Keratinocyte (primary cell): ENCODE data around the gene ANGPT4. TPM values are rescaled to one million over a fixed set of nuclear protein-coding genes. Genes with fewer than 3 reads are reported as not detected.

Source experiments
- DNase-seq: peaks from one replicate; pipeline ENCODE4 v3.0.0-alpha.2; 2011; ENCODE audit warnings: low read depth, missing footprints, low spot score
- FAIRE-seq: peaks from 2 replicates; lab custom pipeline; 2011; peaks lifted over from hg19 to GRCh38; lab: Jason Lieb, UNC
- H2AFZ ChIP-seq: 2 replicates; pipeline ENCODE4 v1.6.0; 2012; ENCODE audit warnings: low read length, control low read depth, inconsistent platforms; ENCODE audit not compliant: control insufficient read depth
- H3K27ac ChIP-seq: 2 replicates; pipeline ENCODE4 v1.5.1; 2011; ENCODE audit warnings: low read length; ENCODE audit not compliant: control insufficient read depth, insufficient read depth
- H3K27me3 ChIP-seq: 3 replicates; pipeline ENCODE4 v1.6.0; 2011; ENCODE audit warnings: low read length; ENCODE audit not compliant: control insufficient read depth, insufficient read depth; ENCODE audit errors: extremely low read depth
- H3K36me3 ChIP-seq, 2 experiments: 2 replicates in 1 of 2; 3 replicates in 1 of 2; pipeline ENCODE4 v1.5.1; 2011; ENCODE audit warnings: low read length in 2 of 2, mild to moderate bottlenecking in 1 of 2; ENCODE audit not compliant: control insufficient read depth in 2 of 2, insufficient read depth in 2 of 2; ENCODE audit errors: extremely low read depth in 1 of 2
- H3K4me1 ChIP-seq: 3 replicates; pipeline ENCODE4 v1.5.1; 2011; ENCODE audit warnings: low read length; ENCODE audit not compliant: control insufficient read depth, insufficient read depth; ENCODE audit errors: extremely low read depth
- H3K4me2 ChIP-seq: 3 replicates; pipeline ENCODE4 v1.6.0; 2011; ENCODE audit warnings: low read depth, low read length; ENCODE audit not compliant: control insufficient read depth, insufficient read depth; ENCODE audit errors: extremely low read depth
- H3K4me3 ChIP-seq, 3 experiments: fragments of 200-600 bp in 1 of 3; sonication (generic) in 1 of 3; 2 replicates in 2 of 3; 3 replicates in 1 of 3; pipeline ENCODE4 v1.5.1; 2011 to 2016; ENCODE audit warnings: low read length in 3 of 3, mild to moderate bottlenecking in 3 of 3, control low read depth in 2 of 3, inconsistent platforms in 1 of 3, low read depth in 1 of 3, mixed read lengths in 1 of 3, mixed run types in 1 of 3, moderate library complexity in 1 of 3; ENCODE audit not compliant: control insufficient read depth in 2 of 3, insufficient read depth in 2 of 3; ENCODE audit errors: extremely low read depth in 1 of 3
- H3K79me2 ChIP-seq: 2 replicates; pipeline ENCODE4 v1.6.0; 2012; ENCODE audit warnings: low read length; ENCODE audit not compliant: control insufficient read depth, insufficient read depth
- H3K9ac ChIP-seq: 3 replicates; pipeline ENCODE4 v1.6.0; 2011; ENCODE audit warnings: low read length; ENCODE audit not compliant: control insufficient read depth, insufficient read depth; ENCODE audit errors: extremely low read depth
- H3K9me1 ChIP-seq: 3 replicates; pipeline ENCODE4 v1.6.0; 2011; ENCODE audit warnings: low read length; ENCODE audit not compliant: control insufficient read depth, insufficient read depth; ENCODE audit errors: extremely low read depth
- H3K9me3 ChIP-seq: 2 replicates; pipeline ENCODE4 v1.5.1; 2012; ENCODE audit warnings: low read depth, low read length; ENCODE audit not compliant: control insufficient read depth
- H4K20me1 ChIP-seq: 3 replicates; pipeline ENCODE4 v1.6.0; 2011; ENCODE audit warnings: low read length; ENCODE audit not compliant: control insufficient read depth, insufficient read depth; ENCODE audit errors: extremely low read depth
- CTCF ChIP-seq, 3 experiments: IDR thresholded peaks in 1 of 3; conservative IDR thresholded peaks in 1 of 3; optimal IDR thresholded peaks in 1 of 3; 2 replicates in 2 of 3; 3 replicates in 1 of 3; pipeline versions ENCODE3 to v1.5.1; 2011; ENCODE audit warnings: low read length in 3 of 3, mild to moderate bottlenecking in 3 of 3, moderate library complexity in 2 of 3, control low read depth in 1 of 3, inconsistent platforms in 1 of 3; ENCODE audit not compliant: insufficient read depth in 2 of 3; ENCODE audit errors: extremely low read depth in 1 of 3
- EZH2 ChIP-seq: IDR thresholded peaks from one replicate; pipeline ENCODE4 v1.6.1; 2012; ENCODE audit warnings: inconsistent platforms, mild to moderate bottlenecking, low read length, moderate library complexity
- dilution Hi-C: fragments of 300-500 bp; cut with MboI; formaldehyde crosslinking; loops from one replicate; pipeline ENCODE4 v1.7.0; 2020; ENCODE audit warnings: low sequenced_read_pairs; ENCODE audit not compliant: extremely low pct_ligation_motif_present
- polyA plus RNA-seq, 5 experiments: library from polyadenylated mRNA; depleted of rRNA in 3 of 5; stranded (reverse) in 3 of 5; stranded (forward) in 1 of 5; unstranded in 1 of 5; fragments of >200 nt; gene quantifications; 1 replicate in 1 of 5; 2 replicates in 3 of 5; 3 replicates in 1 of 5; pipeline versions ENCODE4 v1.2.1 to v1.2.3, GENCODE V29; 2011 to 2012; ENCODE audit warnings: missing spikeins in 2 of 5, low read depth in 1 of 5, low replicate concordance in 1 of 5

The ANGPT4 gene
- polyA plus RNA-seq, 1 donor (not counting 4 experiments of a cell fraction or from before 2014, with no cell fraction given): not detected

- H3K27me3 ChIP-seq: peaks cover 15% of the 10 kb centered on the region
- dilution Hi-C loops: no loop called here
These were observed 44.0 kb upstream of the ANGPT4 start for GRCh38 chr20:959996-960615.

GRCh38 chr20:958936-959815 is 43.0 kb upstream of the ANGPT4 start:
- no peaks in the 10 kb centered on the region for H3K79me2 ChIP-seq
- peaks cover 21% of the 10 kb centered on the region for H3K27me3 ChIP-seq

More at GRCh38 chr20:959996-960615, 44.0 kb upstream of the ANGPT4 start:
- no peak overlapping the region for H2AFZ ChIP-seq
- FAIRE-seq: no peak
- H4K20me1 ChIP-seq: no peaks in the 10 kb centered on the region
- H3K9ac ChIP-seq: no peak overlapping the region
- no peak overlapping the region for H3K27ac ChIP-seq
- no peak overlapping the region for H3K4me2 ChIP-seq
- H3K9me3 ChIP-seq: no peaks in the 10 kb centered on the region
- no peaks in the 10 kb centered on the region for H3K9me1 ChIP-seq
- H3K79me2 ChIP-seq: no peaks in the 10 kb centered on the region
- DNase-seq: no peak
- H3K4me3 ChIP-seq: no peak overlapping the region
- no peaks in the 10 kb centered on the region for H3K4me1 ChIP-seq
- H3K36me3 ChIP-seq: no peaks in the 10 kb centered on the region
- TF ChIP-seq EZH2 (no peak), CTCF (optimal IDR thresholded peaks at IDR 0.05 in 1 of 3, IDR thresholded peaks at IDR 0.05 in 1 of 3, conservative IDR thresholded peaks at IDR 0.05 in 1 of 3; ENCODE audit: extremely low read depth in 1 of 3, insufficient read depth in 2 of 3, low read length in 3 of 3) (no peak)

More at GRCh38 chr20:958936-959815, 43.0 kb upstream of the ANGPT4 start:
- Histone ChIP-seq H4K20me1 (no peaks in the 10 kb centered on the region), H3K27ac (no peak overlapping the region), H3K4me1 (no peaks in the 10 kb centered on the region), H2AFZ (no peak overlapping the region), H3K9me1 (no peaks in the 10 kb centered on the region), H3K9me3 (no peaks in the 10 kb centered on the region), H3K9ac (no peak overlapping the region), H3K36me3 (no peaks in the 10 kb centered on the region), H3K4me2 (no peak overlapping the region), H3K4me3 (no peak overlapping the region)
- TF ChIP-seq CTCF (optimal IDR thresholded peaks at IDR 0.05 in 1 of 3, IDR thresholded peaks at IDR 0.05 in 1 of 3, conservative IDR thresholded peaks at IDR 0.05 in 1 of 3; ENCODE audit: extremely low read depth in 1 of 3, insufficient read depth in 2 of 3, low read length in 3 of 3) (no peak), EZH2 (no peak)
- dilution Hi-C loops: no loop called here
- FAIRE-seq (no peak), DNase-seq (no peak)
